Dermis blood vessel endothelial cell (primary cell): ENCODE measurements around the gene SCARB1. TPM values are rescaled to one million over a fixed set of nuclear protein-coding genes. Genes with fewer than 3 reads are reported as not detected.
A peak's percentile ranks its signal among the peaks of the same experiment; 100 is the strongest.

Experiments
- DNase-seq: peaks from one replicate; pipeline ENCODE4 v3.0.0; 2010
- total RNA-seq: library from RNA; depleted of rRNA; stranded (reverse); fragments of >200 nt; gene quantifications from 2 replicates; pipeline ENCODE4 v1.2.3, GENCODE V29; 2014

SCARB1 gene
- total RNA-seq, 1 donor from 2014 or later, result 42.5 TPM

DNA sequence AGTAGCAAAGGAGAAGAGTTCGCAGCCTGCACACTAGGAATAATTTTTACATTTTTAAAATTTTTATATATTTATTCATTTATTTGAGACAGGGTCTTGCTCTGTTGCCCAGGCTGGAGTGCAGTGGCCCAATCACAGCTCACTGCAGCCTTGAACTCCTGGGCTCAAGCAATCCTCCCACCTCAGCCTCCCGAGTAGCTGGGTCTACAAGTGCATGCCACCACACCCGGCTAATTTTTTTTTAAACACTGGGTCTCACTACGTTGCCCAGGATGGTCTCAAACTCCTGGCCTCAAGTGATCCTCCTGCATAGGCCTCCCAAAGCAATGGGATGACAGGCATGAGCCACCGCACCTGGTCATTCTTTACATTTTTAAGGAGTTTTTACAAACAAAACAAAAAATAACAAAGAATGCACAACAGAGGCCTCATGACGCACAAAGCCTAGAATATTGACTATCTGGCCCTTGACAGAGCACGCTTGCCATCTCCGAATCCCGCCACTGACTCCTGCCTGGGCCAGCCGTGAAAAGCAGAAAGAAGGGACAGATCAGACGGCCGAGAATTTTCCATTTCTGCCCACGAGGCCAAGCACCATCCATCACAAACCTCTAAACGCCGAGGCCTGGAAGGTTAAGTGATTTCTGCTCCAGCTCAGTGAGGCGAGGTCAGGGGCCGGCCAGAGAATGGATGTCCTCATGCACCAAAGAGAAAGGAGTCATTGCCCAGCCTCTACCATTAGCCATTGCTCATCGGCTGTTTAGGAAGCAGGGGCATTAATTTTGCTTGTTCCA, 120.0 kb downstream of the SCARB1 start:
- DNase-seq, result no peak

DNA sequence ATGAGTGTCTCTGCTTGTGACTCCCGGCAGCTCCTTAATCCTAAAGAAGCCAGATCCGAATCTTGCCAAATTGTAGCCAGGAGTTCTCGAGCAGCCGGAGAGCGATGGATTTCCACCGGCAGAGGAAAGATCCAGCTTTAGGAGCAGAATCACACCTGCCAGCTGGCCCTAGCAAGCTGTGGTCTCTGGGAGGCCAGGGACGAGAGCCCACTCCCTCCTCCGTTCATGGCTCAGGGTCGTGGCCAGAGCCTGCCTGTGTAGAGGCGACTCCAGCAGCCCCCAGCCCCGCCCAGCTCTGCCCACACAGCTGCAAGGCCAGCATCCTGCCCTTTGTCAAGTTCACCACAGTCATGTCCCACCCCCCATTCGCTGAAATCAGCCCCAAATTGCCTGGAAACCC, 121.0 kb downstream of the SCARB1 start:
- DNase-seq, result no peak

DNA sequence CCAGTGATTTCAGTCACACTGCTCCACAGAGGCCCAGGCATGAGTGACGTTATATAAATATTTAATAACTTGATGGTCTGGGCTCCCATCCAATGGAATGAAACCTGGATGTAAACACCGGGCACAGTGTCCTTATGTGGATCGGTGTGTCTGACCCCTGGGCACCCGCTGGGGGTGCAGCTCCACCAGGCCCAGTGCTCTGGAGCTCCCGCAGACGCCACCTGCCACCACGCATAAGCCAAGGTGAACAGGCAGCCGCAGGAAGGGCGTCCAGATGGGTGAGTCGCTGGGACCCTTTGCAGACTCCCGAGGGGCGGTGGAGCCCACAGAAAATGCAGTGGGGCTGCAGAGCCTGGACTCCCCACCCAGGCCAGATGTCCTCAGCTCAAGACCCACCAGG, 121.6 kb downstream of the SCARB1 start:
- no peak for DNase-seq

DNA sequence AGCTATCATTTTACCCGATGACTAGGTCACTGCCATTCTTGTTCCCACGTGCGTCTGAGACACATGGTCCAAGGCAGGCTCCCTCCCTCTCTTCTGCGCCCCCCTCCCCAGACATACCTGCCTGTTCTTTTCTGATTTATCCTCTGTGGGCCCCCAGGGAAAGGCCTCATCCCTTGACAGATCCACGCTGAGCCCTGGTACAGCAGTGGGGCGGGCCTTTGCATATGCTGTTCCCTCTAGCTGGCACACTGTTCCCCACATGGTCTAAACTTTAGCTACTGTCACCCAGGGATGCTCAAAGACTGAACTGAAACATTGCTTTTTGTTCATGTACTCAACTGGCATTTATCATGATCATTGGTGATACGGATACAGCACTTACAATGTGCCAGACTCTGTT, 122.5 kb downstream of the SCARB1 start:
- DNase-seq, result no peak

DNA sequence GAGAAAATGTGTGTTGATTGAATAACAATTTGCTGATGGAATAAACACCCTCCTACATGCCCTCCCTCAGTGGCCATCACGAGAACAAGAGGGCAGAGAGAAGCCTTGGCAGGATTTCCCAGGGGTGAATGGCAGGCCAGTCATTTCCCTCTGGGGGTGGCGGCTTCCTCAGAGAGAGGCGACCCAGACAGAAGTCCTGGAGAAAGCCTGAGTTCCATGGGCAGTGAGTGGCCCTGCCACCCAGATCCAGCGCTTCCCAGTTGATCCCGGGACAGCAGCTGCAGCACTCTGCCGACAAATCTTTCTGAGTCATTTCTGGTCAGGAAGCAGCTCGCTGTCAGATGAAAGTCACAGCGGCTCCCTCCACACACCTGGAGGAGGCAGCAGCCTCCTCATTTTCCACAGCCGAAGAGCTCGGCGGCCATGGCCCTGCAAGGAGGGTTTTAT, 123.0 kb downstream of the SCARB1 start:
- DNase-seq, result peak; percentile 91

DNA sequence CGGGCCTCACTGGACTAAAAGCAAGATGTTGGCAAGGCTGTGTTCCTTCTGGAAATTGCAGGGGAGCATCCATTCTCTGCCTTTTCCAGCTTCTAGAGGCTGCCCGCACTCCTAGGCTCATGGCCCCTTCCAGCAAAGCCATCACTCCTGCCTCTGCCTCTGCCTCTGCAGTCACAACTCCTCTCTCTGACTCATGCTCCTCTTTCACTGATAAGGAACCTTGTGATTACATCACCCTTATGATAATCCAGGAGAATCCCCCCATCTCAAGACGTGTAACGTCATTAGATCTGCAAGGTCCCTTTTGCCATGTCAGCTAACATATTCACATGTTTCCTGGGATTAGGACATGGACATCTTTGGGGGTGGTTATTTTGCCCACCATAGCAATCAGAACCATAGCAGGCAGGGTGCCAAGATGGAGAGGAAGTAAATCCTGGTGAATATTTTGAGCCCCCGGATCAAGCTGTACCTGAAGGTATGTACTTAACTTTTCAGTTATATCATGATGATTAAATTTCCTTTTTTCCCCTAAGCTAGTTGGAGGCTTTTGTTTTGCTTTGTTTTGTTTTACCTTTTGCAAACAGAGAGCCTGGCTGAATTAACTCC, 123.6 kb downstream of the SCARB1 start:
- DNase-seq, result peak; percentile 61

DNA sequence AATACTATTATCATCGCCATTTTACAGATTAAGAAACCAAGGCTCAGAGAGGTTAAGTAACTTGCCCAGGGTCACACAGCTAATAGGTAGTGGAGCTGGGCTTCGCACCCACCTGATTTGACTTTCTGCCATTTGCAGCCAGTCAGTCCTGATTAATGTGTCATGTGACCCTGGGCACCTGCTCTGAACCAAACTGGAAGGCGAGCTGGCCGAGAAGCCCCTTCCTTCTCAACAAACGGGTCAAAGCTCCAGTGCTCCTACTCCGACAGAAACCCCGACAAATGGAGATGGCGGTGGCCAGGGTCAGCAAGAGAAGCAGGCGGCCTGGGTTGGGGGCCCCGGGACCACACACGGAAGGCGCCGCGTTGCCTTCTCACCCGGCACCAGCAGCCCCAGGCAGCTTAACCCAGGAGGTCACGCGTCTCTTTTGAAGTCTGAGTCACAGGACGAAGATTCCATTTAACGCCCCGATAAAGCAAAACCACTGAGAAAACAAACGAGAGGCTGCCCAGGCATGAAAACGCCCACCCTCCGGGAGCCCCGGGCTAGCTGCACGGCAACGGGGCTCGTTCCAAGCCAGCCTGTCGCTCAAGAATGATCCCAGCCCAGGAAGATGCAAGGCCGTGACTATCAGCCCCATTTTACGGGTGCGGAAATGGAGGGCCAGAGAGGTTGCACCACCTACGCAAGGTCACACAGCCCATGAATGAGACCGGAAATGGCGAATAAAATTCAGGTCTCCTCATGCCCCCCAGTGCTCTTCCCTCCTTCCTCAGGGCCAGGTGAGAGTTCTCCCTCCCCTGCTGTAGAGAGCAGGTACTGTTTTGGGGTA, 124.8 kb downstream of the SCARB1 start:
- no peak for DNase-seq

DNA sequence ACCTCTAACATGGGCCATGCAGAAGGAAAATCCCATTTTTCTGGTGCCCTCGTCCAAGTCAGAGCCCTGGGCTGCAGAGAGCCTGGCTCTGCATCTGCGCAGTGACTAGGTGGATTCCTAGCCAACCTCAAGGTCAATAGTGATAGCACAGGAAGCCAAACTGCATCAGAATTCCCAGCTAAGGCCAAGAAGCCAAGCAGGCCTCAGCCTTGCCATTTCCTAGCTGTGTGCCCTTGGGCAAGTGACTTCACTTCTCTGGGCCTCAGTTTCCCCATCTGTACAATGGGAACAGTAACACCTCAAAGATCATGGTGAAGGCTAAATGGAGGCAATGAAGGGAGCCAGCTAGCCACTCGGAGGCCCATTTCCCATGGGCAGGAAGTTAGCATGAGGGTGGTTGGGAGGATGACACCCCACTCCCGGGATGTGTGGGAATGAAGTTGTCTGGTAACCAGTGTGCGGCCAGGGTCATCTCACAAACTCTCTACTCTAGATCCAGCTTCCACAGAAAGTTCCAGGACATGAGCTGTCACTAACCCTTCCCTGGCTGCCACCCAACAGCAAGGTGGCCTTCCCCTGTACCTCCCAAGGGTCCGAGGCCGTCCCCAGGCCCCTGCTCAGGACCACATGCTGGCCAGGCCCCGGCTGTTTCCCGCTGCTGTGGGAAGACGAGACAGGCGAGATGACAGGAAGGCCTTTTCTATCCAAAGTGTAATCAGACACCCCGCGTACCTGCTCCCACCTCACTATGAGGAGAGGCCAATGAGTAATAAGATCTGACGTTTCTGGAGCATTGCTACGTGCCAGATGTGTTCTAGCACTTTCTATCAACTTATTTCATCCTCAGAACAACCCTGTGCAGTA, 125.7 kb downstream of the SCARB1 start:
- no peak for DNase-seq

DNA sequence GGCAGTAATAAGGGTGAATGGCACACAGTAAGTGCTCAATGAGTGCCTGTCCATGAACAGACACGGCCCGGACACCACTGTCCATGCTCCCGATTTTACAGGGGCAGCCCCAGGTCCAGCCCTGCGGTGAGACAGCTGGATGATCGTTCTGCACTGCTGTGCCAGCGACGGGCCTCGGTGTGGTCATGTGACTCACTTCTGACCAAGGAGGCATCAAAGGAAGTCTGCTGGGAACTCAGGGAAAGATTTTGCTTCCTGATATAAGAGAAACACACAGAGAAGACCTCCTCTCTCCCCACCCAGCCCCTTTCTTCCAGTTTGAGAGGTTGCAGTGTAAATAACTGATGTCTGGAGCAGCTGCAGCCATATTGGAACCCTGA, 126.6 kb downstream of the SCARB1 start:
- DNase-seq, result peak; percentile 51

DNA sequence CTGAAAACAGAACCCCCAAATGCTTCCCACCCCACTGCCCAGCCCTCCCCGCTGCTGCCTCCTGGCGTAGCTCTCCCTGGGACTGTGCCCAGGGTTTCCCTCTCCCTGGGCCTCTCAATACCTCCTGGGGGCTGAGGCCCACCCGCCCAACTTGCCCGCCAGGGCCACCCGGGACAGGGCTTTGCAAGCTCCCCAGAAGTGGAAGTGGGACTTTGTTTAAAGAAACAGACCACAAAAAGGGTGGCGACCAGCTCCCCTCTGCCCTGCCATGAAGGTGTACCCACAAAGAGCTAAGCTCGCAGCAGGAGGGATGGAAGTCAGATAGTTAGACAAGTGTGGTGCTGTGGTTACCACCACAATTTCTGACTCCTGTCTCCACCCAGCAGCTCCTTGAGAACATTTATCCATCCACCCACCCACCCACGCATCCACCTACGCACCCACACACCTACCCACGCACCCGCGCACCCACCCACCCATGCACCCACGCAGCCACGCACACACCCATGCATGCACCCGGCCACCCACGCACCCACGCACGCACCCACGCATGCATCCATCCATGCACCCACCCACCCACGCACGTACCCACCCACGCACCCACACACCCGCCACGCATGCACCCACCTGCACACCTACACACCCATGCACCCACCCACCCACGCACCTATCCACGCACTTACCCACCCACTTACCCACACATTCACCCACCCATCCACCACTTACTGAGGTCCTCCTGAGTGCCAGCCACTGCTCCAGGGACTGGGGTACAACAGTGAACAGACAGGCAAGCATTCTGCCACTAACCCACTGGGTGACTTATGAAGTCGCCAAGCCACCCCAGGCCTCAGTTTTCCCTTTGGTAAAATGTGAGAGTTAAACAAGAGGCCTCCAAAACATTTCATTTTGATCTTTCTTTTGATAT, 127.3 kb downstream of the SCARB1 start:
- DNase-seq, result no peak

DNA sequence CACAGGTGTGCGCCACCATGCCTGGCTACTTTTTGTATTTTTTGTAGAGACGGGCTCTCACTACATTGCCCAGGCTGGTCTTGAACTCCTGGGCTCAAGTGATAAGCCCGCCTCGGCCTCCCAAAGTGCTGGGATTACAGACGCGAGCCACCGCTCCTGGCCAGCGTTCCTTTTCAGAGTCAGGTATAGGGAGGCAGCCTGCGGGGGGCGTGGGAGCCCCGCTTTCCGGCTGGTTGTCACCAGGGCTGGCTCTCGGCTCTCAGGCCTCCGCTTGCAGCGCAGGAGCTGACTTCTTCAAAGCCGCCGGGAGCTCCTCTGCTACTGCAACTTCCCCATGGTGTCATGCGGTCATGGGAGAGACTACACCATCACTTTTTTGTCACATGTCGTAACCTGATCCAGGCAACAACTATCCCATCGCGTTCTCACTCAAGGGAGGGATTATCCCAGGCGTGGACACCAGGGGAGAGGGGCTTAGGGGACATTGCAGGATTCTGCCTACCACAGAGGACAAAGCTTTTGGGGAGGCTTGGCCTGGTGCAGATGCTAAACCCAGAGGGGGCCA, 129.4 kb downstream of the SCARB1 start:
- DNase-seq, result no peak

DNA sequence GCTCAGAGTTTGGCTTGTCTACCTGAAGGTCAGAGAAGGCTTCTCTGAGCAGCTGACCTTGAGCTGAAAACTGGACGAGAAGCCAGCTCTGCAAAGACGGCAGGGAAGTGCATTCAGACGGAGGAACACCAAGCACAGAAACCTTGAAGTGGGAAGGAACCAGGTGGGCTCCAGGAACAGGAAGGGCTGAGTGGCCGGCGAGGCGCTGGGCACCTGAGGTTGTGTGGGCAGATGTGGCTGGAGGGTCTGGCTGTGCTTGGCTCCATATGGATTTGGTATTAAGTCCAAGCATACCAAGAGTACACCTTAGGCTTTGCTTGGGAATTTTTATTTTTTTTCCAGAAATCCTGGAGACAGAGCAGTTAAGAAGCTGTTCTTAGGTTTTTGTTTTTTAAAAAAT, 130.6 kb downstream of the SCARB1 start:
- DNase-seq, result no peak

DNA sequence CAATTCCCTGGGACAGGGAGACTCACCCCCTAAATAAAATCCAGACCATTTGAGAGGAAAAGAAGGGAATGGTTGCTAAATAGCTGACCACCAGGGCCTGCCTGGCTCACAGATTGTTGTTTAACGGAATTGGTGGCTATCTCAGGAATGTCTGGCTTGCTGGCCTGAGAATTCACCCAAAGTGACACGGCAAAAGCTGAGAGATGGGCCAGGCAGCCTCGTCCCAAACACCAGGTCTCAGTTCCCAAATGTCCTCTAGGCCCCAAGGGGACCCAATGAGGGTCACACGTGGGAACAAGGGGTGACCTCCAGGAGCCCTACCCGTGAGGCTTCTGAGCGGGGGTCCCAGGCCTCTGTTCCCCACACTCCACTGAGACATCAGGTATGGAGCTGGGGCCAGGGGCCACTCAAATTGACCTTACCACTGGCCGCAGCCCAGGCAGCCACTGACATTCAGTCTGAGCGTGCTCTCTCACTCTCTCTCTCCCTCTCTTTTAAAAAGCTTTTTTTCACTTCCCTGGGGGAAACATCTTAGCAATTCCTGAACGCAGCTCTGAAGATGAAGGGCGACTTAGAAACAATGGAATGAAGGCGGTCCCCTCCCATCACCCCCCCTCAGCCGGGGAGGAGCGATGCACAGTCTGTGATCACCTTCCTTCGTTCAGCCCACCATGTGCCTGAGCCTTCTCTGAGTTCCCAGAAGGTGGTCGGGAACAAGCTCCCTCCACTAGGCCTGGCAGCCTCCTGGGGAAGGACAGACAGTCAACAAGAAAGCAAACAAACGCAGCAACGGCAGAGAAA, 131.2 kb downstream of the SCARB1 start:
- DNase-seq, result no peak

DNA sequence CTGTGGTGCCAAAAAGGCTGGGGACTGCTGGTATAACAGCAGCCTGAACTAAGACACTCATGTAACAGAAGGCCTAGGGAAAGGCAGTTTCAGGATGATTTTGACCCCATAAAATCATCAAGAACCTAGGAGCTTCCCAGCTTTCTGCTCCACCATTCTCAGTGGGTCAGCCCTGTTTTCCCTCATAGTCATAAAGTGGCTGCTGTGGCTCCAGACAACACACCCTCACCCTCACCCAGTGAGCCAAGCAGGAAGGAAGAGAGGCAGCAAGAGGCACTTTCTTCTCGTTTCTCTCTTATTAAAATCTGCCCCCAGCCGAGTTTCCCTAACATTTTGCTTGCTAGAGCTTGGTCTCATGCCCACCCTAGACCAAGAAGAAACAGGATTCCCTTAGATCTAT, 131.8 kb downstream of the SCARB1 start:
- no peak for DNase-seq

DNA sequence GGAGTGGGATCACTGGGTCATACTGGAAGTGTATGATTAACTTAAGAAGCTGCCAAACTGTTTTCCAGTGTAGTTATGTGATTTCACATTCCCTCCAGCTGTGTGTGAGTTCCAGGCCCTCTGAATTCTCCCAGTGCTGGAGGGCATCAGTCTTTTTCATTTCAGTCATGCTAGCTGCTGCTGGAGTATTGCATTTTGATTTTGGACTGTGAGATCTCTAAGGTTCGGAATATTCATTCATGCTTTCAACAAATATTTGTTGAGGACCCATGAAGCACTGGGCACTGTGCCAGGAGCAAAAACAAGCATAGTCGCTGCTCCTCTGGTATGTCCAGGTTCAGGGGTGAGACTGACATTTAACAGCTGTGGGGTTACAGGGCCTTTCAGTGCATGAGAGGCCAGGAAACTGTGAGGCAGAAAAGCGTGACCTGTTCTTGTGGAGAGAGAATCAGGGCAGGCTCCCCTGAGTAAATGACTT, 133.2 kb downstream of the SCARB1 start:
- peak; percentile 61 for DNase-seq

DNA sequence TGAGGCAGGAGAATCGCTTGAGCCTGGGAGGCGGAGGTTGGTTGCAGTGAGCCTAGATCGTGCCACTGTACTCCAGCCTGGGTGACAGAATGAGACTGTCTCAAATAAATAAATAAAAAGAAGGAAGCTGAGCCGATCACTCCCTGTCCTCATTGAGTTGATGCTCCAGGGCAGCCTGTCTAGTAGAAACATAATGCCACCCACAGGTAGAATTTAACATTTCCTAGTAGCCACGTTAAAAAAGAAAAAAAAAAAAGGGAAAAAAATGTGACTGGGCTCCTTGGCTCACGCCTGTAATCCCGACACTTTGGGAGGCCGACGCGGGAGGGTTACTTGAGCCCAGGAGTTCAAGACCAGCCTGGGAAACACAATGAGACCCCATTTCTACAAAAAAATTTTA, 135.7 kb downstream of the SCARB1 start:
- DNase-seq, result peak; percentile 57

DNA sequence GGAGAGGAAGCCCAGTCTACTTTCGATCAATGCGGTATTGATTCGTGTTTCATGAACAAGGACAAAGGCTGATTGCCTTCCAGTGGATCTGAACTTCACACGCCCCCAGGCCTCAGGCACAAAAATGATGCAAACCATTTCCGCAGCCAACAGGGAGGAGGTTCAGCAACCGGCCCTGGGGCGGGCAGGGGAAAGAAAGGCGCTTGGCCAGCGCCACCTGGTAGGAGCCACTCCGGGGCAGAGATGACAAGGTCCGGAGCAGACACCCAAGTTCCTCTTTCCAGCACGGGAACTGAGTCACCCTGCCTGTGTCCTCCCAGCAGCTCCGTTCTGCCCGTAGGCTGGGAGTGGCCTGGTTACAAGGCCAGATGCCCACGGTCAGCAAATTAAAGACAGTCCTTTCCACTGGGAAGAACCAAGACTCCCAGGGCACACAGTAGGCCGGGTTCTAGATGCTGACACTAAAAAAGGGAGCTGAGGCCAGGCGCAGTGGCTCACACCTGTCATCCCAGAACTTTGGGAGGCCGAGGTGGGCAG, 136.3 kb downstream of the SCARB1 start:
- DNase-seq, result peak; percentile 93
